Astrocyte (in vitro differentiated cells and primary cell): ENCODE results near the gene ZNF512.

Experiments
- EZH2 ChIP-seq: IDR thresholded peaks from 2 replicates; pipeline ENCODE4 v1.6.1; 2012; ENCODE audit warnings: mild to moderate bottlenecking, low read length, inconsistent platforms; ENCODE audit not compliant: insufficient read depth
- TF ChIP-seq, protein P1 (sequence below): IDR thresholded peaks from 2 replicates; pipeline ENCODE4 v1.5.1; 2011; ENCODE audit warnings: low read depth, mild to moderate bottlenecking, inconsistent platforms, low read length, moderate library complexity; ENCODE audit not compliant: insufficient read depth

DNA sequence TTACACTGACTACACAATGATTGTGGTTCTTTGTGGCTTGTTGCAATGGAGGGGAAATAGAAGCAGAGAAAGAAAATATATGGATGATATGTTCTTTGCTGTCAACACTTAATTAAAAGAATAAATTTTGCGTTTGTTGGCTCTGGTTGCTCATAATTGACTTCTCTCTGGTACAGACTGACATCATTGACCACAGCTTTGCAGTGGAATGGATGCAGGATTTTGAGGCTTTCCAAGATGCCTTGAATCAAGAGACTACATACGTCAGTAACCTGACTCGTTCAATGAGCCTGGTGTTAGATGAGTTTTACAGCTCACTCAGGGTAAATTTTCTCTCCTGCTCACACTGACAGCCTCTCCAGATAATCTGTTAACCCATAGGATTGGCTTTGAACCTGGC, 55.9 kb downstream of the ZNF512 start:
- TF ChIP-seq, protein P1, sequence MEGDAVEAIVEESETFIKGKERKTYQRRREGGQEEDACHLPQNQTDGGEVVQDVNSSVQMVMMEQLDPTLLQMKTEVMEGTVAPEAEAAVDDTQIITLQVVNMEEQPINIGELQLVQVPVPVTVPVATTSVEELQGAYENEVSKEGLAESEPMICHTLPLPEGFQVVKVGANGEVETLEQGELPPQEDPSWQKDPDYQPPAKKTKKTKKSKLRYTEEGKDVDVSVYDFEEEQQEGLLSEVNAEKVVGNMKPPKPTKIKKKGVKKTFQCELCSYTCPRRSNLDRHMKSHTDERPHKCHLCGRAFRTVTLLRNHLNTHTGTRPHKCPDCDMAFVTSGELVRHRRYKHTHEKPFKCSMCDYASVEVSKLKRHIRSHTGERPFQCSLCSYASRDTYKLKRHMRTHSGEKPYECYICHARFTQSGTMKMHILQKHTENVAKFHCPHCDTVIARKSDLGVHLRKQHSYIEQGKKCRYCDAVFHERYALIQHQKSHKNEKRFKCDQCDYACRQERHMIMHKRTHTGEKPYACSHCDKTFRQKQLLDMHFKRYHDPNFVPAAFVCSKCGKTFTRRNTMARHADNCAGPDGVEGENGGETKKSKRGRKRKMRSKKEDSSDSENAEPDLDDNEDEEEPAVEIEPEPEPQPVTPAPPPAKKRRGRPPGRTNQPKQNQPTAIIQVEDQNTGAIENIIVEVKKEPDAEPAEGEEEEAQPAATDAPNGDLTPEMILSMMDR = no peak
- TF ChIP-seq EZH2 = no peak
